ENCODE measurements around the gene IL26.

DNA sequence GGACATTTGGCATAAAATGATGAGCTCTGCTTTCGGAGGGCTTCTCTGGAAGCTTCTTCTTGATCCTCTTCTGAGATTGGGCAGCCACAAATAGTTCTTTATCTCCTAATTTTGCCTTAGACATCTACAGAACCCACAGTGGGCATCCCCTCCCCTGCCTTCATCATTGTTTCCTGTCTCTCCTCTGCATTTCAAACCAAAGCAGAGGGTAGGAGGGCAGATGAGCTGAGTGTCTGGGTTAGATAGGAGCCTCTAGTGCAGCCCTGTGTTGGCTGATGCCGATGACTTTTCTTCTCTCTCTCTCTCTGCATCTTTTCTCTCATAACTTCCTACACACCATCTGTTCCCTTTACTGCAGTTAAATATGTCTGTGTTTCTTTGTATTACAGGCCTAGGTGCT, 8.5 kb upstream of the IL26 start:
- TF ChIP-seq, protein P1, sequence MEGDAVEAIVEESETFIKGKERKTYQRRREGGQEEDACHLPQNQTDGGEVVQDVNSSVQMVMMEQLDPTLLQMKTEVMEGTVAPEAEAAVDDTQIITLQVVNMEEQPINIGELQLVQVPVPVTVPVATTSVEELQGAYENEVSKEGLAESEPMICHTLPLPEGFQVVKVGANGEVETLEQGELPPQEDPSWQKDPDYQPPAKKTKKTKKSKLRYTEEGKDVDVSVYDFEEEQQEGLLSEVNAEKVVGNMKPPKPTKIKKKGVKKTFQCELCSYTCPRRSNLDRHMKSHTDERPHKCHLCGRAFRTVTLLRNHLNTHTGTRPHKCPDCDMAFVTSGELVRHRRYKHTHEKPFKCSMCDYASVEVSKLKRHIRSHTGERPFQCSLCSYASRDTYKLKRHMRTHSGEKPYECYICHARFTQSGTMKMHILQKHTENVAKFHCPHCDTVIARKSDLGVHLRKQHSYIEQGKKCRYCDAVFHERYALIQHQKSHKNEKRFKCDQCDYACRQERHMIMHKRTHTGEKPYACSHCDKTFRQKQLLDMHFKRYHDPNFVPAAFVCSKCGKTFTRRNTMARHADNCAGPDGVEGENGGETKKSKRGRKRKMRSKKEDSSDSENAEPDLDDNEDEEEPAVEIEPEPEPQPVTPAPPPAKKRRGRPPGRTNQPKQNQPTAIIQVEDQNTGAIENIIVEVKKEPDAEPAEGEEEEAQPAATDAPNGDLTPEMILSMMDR (IDR thresholded peaks at IDR 0.05; ENCODE audit: low read depth, low read length, poor library complexity, severe bottlenecking), result no peak
- no peak for TF ChIP-seq EZH2phosphoT487 (IDR thresholded peaks at IDR 0.05; ENCODE audit: borderline replicate concordance, low read length)
